ENCODE data around the gene IFIH1. TPM values are rescaled to one million over a fixed set of nuclear protein-coding genes. Genes with fewer than 3 reads are reported as not detected.

The IFIH1 gene
- polyA plus RNA-seq, 1 experiment: 2.2 TPM

DNA sequence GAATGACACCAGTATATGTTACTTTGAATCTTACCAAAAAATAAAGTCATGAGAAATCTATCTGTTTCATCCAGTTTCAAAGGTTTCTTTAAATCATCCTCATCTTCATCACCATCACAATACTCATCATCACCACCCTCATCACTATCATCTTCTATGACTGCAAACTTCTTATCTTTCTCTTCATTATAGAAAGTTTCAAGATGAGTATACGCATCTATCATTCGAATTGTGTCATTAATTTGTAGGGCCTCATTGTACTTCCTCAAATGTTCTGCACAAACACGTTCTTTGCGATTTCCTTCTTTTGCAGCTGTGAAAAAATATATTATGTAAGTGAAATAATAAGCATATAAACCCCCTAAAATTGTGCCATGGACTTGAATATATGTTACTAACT is 41.1 kb downstream of the IFIH1 start:
- H3K9me3 ChIP-seq (ENCODE audit: control insufficient read depth, insufficient read depth, low read length): no peaks in the 10 kb centered on the region
- H3K27ac ChIP-seq (ENCODE audit: low read depth, low read length): no peak overlapping the region
- H3K27me3 ChIP-seq (ENCODE audit: control insufficient read depth, insufficient read depth, low read length): no peaks in the 10 kb centered on the region
- POLR2A ChIA-PET: no interaction called here
- H3K4me3 ChIP-seq (ENCODE audit: low read depth, low read length): no peak overlapping the region
- DNase-seq (ENCODE audit: low read depth, low spot score): no peak
- CTCF ChIA-PET: interaction anchor here (3.0 kb wide), 1 partner anchor 21 kb away, joined by 9 read pairs; no protein-coding TSS in a partner anchor
- TF ChIP-seq, protein P1, sequence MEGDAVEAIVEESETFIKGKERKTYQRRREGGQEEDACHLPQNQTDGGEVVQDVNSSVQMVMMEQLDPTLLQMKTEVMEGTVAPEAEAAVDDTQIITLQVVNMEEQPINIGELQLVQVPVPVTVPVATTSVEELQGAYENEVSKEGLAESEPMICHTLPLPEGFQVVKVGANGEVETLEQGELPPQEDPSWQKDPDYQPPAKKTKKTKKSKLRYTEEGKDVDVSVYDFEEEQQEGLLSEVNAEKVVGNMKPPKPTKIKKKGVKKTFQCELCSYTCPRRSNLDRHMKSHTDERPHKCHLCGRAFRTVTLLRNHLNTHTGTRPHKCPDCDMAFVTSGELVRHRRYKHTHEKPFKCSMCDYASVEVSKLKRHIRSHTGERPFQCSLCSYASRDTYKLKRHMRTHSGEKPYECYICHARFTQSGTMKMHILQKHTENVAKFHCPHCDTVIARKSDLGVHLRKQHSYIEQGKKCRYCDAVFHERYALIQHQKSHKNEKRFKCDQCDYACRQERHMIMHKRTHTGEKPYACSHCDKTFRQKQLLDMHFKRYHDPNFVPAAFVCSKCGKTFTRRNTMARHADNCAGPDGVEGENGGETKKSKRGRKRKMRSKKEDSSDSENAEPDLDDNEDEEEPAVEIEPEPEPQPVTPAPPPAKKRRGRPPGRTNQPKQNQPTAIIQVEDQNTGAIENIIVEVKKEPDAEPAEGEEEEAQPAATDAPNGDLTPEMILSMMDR (IDR thresholded peaks at IDR 0.05; ENCODE audit: low read depth, low read length): no peak

DNA sequence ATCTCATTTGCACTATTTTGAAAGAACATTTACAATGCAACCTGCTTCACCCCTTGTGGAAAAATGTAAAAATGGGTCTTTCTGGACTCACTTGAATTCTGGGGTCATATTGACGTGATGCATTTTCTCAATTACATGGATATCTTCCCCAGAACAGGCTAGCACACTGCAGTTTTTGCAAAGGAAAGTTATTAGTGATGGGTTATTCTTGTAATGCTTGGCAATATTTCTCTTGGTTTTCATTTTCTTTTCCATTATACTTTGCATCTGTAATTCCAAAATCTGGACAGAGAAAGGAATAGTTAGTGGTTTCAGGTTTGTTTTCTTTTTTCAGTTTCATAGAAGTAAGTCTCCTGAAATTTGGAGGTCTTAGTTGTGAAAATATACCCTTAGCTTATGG is 50.5 kb downstream of the IFIH1 start:
- no peak for DNase-seq (ENCODE audit: low read depth, low spot score)
- Histone ChIP-seq H3K4me3 (ENCODE audit: low read depth, low read length) (no peak overlapping the region), H3K27me3 (ENCODE audit: control insufficient read depth, insufficient read depth, low read length) (no peaks in the 10 kb centered on the region), H3K9me3 (ENCODE audit: control insufficient read depth, insufficient read depth, low read length) (no peaks in the 10 kb centered on the region), H3K27ac (ENCODE audit: low read depth, low read length) (no peak overlapping the region)
- TF ChIP-seq, protein P1 (IDR thresholded peaks at IDR 0.05; ENCODE audit: low read depth, low read length): no peak
- POLR2A ChIA-PET: no interaction called here
- CTCF ChIA-PET: interaction anchor here (2.1 kb wide), 1 partner anchor 30 kb away, joined by 7 read pairs; no protein-coding TSS in a partner anchor

DNA sequence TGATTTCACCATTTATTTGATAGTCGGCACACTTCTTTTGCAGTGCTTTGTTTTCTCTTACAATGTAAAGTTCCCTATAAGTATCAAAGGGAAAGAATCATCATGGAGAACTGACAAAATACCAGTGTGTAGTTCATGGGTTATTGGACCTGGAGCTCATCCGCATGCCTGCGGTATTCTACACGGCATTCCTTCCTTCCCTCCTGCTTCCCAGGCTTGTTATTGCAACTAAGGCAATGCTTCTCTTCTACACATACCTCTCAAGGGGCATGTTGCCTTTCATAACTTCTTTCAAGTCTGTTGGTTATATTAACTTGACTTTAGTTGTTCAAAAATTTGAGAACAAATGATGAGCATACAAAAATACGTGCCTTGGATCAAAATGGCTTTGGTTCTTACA is 51.0 kb downstream of the IFIH1 start:
- DNase-seq (ENCODE audit: low read depth, low spot score): no peak
- H3K9me3 ChIP-seq (ENCODE audit: control insufficient read depth, insufficient read depth, low read length): no peaks in the 10 kb centered on the region; the same call in 1 of the 2 replicates
- TF ChIP-seq, protein P1 (IDR thresholded peaks at IDR 0.05; ENCODE audit: low read depth, low read length): no peak
- no peaks in the 10 kb centered on the region for H3K27me3 ChIP-seq (ENCODE audit: control insufficient read depth, insufficient read depth, low read length)
- CTCF ChIA-PET: no interaction called here
- no peak overlapping the region for H3K4me3 ChIP-seq (ENCODE audit: low read depth, low read length)
- no peak overlapping the region for H3K27ac ChIP-seq (ENCODE audit: low read depth, low read length)
- POLR2A ChIA-PET: no interaction called here

DNA sequence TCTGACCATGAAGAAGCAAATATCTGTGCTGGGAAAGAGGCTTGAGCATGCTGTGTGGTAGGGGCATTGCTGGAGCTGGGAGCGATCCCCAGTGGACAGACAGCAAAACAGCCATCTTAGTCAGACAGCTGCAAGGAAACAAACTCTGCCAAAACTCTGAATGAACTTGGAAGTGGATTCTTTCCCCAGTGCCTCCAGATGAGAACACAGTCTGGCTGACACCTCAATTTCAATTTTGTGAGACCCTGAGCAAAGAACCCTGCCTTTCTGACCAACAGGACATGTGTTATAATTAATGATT is 52.1 kb downstream of the IFIH1 start:
- Histone ChIP-seq H3K9me3 (ENCODE audit: control insufficient read depth, insufficient read depth, low read length) (no peaks in the 10 kb centered on the region; the same call in 1 of the 2 replicates), H3K27ac (ENCODE audit: low read depth, low read length) (no peak overlapping the region), H3K27me3 (ENCODE audit: control insufficient read depth, insufficient read depth, low read length) (no peaks in the 10 kb centered on the region), H3K4me3 (ENCODE audit: low read depth, low read length) (no peak overlapping the region)
- ChIA-PET POLR2A (no interaction called here), CTCF (interaction anchor here (1.3 to 1.6 kb wide), 2 partner anchors 12 to 42 kb away, joined by 3 to 5 read pairs; no protein-coding TSS in a partner anchor)
- TF ChIP-seq, protein P1 (IDR thresholded peaks at IDR 0.05; ENCODE audit: low read depth, low read length): no peak
- no peak for DNase-seq (ENCODE audit: low read depth, low spot score)

DNA sequence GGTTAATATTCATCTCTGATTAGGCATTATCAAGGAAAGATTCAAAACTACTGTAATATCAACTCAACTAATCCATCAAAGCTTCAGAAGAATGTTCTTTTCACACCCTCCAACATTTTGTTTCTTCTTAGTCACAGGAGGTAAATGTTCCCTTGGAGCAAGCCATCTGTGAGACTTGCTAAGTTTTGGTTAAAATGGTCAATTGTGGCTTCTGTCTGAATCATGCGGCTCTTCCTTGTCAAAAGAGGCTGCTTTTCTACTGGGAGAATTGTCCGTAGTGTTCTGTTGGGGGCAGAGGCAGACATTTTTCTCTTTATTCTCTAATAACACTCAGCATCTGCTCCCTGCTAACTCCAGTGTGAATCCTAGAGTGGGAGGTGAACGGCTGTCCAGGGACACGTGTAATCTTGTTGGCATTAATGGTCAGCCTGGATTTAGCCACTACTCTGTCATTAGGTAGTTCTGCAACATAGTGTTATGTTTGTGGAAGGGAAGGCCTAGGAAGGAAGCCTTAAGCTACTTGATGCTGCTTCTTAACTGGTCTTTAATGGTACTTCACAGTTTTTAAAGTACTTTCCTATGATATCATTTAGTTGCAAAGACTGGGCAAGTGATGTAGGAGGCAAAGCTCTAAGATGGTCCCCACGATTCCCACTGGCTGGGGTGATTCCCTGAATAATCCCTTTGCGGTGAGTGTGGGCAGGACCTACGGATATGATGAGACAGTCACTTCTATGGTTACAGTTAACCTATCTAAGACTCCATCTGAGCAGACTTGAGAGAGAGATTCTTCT is 52.6 kb downstream of the IFIH1 start:
- H3K9me3 ChIP-seq (ENCODE audit: control insufficient read depth, insufficient read depth, low read length): no peaks in the 10 kb centered on the region; the same call in 1 of the 2 replicates
- H3K4me3 ChIP-seq (ENCODE audit: low read depth, low read length): no peak overlapping the region
- TF ChIP-seq, protein P1 (IDR thresholded peaks at IDR 0.05; ENCODE audit: low read depth, low read length): no peak
- DNase-seq (ENCODE audit: low read depth, low spot score): no peak
- no peaks in the 10 kb centered on the region for H3K27me3 ChIP-seq (ENCODE audit: control insufficient read depth, insufficient read depth, low read length)
- POLR2A ChIA-PET: no interaction called here
- H3K27ac ChIP-seq (ENCODE audit: low read depth, low read length): no peak overlapping the region
- CTCF ChIA-PET: interaction anchor here (1.3 to 1.6 kb wide), 2 partner anchors 13 to 42 kb away, joined by 3 to 5 read pairs; no protein-coding TSS in a partner anchor
